Ovary (tissue), 3 donors: ENCODE measurements around the gene DNAH17.

Source experiments
- EP300 ChIP-seq: sonication (generic); formaldehyde crosslinking; IDR thresholded peaks from one replicate; pipeline ENCODE4 v1.6.1; 2017; ENCODE audit warnings: antibody characterized with exemption
- TF ChIP-seq, protein P1 (sequence below), 3 donors: fragments of 450-650 bp in 2 of 3; fragments of 200-600 bp in 1 of 3; IDR thresholded peaks; one replicate each; pipeline versions ENCODE4 v1.5.1 to v1.8.0; 2016 to 2022; ENCODE audit warnings: antibody characterized with exemption in 3 of 3, mild to moderate bottlenecking in 1 of 3
- donor health status: DM: no; HTN: no; CAD: no.

DNA sequence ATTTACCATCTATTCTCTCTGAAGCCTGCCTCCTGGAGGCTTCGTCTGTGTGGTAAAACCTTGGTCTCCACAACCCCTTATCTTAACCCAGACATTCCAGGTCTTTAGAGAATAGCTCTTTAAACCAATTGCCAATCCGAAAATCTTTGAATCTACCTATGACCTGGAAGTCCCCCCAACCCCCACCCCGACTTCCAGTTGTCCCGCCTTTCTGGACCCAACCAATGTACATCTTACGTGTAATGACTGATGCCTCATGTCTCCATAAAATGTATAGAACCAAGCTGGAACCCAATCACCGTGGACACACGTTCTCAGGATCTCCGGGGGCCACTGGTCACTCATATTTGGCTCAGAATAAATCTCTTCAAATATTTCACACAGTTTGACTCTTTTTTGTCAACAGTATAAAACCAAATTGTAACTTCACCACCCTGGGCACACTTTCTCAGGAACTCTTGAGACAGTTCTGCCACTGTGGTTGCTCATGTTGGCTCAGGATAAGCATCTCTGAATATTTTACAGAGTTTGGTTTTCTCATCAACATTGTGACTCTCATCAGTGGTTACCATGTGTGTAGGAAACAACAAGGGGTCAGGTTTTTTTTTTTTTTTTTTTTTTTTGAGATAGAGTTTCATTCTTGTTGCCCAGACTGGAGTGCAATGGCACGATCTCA is 18.1 kb upstream of the DNAH17 start:
- TF ChIP-seq, protein P1, sequence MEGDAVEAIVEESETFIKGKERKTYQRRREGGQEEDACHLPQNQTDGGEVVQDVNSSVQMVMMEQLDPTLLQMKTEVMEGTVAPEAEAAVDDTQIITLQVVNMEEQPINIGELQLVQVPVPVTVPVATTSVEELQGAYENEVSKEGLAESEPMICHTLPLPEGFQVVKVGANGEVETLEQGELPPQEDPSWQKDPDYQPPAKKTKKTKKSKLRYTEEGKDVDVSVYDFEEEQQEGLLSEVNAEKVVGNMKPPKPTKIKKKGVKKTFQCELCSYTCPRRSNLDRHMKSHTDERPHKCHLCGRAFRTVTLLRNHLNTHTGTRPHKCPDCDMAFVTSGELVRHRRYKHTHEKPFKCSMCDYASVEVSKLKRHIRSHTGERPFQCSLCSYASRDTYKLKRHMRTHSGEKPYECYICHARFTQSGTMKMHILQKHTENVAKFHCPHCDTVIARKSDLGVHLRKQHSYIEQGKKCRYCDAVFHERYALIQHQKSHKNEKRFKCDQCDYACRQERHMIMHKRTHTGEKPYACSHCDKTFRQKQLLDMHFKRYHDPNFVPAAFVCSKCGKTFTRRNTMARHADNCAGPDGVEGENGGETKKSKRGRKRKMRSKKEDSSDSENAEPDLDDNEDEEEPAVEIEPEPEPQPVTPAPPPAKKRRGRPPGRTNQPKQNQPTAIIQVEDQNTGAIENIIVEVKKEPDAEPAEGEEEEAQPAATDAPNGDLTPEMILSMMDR (IDR thresholded peaks at IDR 0.05): no peak
- no peak for TF ChIP-seq EP300
